NCI-H2107 treated with DMSO at 0.1 percent for 48 hours (cell line): ENCODE results near the gene LINC01488.

Source experiments
- DNase-seq: peaks from one replicate; lab custom pipeline; 2025; ENCODE audit not compliant: unreplicated experiment; lab: John Stamatoyannopoulos, UW

The LINC01488 gene

GRCh38 chr11:69476509-69476961, 4.9 kb upstream of the LINC01488 start:
- no peak for DNase-seq

DNA sequence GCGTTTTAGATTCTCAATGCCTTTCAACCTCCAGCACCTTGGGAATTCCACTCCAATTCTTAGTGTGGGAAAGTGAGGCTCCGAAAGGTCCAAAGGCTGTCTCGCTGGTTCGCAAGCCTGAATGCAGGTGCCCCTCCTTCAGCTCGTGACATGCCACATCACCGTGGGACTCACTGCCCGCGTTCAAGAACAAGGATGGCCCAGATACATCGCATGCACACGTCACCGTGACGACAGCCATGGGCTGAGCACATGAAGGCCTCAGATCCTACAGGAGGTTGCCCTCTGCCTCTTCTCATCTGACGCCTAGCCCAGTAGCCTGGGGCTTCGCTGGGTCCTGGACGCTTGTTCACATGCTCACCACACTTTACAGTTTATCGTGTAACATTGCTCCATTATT, 4.4 kb upstream of the LINC01488 start:
- no peak for DNase-seq

DNA sequence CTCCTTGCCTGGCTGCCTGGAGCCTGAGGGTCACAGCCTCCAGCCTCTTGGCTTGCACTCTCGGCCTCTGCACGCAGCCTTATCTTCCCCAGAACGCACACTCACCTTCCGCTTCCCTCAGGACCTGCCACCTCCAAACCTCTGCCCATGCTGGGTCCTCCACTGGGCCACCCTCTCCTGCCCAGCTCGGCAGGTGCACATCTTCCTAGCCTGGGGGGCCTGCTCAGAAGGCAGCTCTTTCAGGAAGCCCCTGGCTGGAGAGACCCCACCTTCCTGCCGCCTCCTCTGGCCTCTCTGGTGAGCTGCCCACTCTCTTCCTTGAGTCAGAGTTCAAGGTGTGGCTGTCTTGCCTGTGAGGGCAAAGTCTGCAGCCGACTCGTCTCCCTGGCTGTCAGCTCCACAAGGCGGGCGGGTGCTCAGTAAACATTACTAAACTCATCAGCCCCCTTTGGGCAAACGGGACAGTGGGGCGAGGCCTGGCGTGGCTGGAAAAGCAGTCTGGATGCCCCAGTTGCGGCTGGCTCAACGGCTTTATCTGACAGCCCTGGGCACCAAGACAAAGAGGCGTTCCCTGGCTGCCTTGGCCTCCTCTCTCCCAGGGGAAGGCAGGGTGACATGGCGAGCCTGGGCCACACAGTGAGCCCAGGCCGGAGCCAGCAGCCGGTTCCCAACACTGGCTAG, 1.7 kb upstream of the LINC01488 start:
- DNase-seq, result no peak

- no peak for DNase-seq
These were observed 693 bp upstream of the LINC01488 start for GRCh38 chr11:69480547-69481392.

- DNase-seq, result no peak
These were observed 859 bp downstream of the LINC01488 start for GRCh38 chr11:69482322-69482721.

DNA sequence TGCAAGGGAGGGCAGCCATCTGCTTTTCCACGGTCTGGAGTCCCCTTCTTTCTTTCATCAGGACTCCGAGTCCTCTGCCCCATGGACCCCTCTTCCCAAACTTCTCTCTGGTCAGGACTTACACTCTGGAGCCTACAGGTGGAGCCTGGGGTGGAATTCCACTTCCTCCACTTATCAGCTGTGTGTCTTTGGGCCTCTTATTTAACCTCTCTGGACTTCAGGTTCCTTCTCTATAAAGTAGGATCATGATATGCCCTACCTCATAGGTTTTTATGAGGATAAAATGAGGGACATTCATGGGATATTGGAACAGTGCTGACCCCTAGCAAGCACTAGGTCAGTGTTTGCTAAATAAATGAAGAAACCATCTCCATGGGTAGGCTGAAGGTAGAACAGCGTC, 1.7 kb downstream of the LINC01488 start:
- no peak for DNase-seq

GRCh38 chr11:69483691-69484426, 2.4 kb downstream of the LINC01488 start:
- no peak for DNase-seq

GRCh38 chr11:69484427-69485259, 3.2 kb downstream of the LINC01488 start:
- no peak for DNase-seq

GRCh38 chr11:69485337-69486041, 4.0 kb downstream of the LINC01488 start:
- no peak for DNase-seq

GRCh38 chr11:69486056-69486772, 4.8 kb downstream of the LINC01488 start:
- no peak for DNase-seq

DNA sequence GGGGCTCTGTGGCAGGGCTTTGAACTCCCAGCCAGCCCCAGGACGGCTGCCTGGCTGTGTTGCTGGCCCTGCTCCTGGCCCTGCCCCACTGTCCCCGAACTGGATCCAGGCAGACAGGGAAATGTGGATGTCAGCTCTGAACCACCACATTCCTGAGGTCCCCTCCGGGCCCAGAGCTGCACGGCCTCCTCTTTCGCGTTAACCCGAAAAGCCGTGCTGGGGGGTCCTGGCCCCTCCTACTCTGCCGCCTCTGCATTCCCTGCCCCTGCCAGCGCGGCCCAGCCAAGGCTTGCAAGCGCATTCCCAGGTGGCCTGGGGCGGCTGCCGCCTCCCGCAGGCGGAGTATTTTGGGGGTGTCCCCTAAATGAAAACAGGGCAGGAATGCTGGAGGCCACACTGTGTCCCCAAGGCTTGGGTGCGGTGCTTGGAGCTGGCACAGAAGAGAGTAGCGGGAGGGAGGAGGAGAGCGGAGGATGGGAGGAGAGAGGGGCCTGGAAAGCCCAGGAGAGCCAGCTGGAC, 5.4 kb downstream of the LINC01488 start:
- no peak for DNase-seq

DNA sequence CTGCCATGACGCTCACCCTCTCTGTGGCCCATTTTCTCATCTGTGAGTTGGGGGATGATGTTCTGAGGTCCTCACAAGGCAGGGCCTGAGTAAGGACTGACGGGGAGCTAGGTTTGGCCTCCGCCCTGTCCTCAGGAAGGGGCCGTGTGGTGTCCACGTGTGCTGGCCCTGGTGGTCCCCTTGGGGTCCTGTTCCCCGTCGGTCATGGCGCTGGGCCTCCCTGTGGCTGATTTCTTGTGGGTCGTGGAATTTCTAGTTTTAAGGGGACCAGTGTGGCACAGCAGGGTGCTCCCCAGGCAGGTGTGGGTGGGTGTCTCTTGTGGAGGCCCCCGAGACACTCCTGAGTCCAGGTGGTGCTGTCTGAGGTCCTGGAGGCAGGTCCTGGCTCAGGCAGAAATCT, 5.9 kb downstream of the LINC01488 start:
- no peak for DNase-seq

- DNase-seq, result no peak
These were observed 6.5 kb downstream of the LINC01488 start for GRCh38 chr11:69487849-69488542.

DNA sequence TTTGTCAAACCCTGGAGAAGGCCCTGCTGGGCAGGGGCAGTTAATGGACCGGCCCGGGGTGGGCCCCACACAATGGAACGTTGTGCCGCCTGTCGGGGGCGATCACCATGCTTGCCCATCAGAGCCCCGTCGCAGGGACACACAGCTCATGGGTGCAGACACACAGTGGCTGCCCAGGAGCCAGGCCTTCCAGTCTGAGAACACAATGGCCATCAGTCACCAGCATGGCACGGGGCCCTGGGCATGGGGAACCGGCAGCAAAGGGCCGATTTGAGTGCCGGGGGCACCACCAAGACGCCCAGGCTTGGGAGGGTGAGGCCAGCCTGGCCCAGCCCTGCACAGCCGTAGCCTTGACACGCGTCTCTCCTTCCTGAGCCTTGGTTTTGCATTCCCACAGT, 7.1 kb downstream of the LINC01488 start:
- no peak for DNase-seq

GRCh38 chr11:69489031-69489745, 7.7 kb downstream of the LINC01488 start:
- no peak for DNase-seq

- no peak for DNase-seq
These were observed 8.4 kb downstream of the LINC01488 start for GRCh38 chr11:69489746-69490365.

DNA sequence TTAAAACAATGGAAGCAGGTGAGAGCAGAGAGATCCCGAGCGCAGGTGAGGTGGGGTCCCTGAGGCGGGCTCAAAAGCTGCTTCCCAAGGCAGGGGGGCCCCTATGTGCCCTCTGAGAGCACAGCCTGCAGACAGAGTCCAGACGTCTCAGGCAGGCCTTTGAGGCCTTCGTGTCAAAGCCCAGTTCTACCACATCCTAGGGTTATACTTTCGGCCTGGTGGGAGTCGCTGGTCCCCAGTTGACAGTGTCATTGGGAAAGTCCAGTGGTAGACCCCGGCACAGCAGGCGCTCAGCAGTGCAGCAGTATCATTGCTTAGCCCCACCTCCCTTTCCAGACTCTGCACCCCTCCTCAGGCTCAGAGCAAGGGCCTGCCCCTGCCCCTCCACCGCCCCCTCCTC, 9.1 kb downstream of the LINC01488 start:
- no peak for DNase-seq
